DND-41 (cell line): ENCODE data around the gene KANSL1.

ENCODE experiments used
- CTCF ChIP-seq: IDR thresholded peaks from 2 replicates; pipeline ENCODE4 v1.5.1; 2012; ENCODE audit warnings: borderline replicate concordance, low read length, moderate library complexity, mild to moderate bottlenecking; ENCODE audit not compliant: poor library complexity, severe bottlenecking; ENCODE audit errors: extremely low read depth
- EZH2 ChIP-seq: IDR thresholded peaks from 3 replicates; pipeline ENCODE4 v1.6.1; 2012; ENCODE audit warnings: borderline replicate concordance, low read depth, mild to moderate bottlenecking, moderate library complexity, low read length, inconsistent platforms; ENCODE audit not compliant: severe bottlenecking

- no peak for TF ChIP-seq EZH2
- TF ChIP-seq CTCF = no peak
Measured at GRCh38 chr17:46042246-46042645, 151.0 kb downstream of the KANSL1 start.
